RWPE1 (cell line): ENCODE data around the gene SLC22A4.

Source experiments
- CTCF ChIA-PET: fragments of 350-600 bp; sonication (Branson Sonifier 250); formaldehyde crosslinking; extraction: SDS; loops from one replicate; lab custom pipeline; 2021; lab: Yijun Ruan, JAX
- POLR2A ChIA-PET: fragments of 400-600 bp; formaldehyde crosslinking; extraction: SDS; loops from one replicate; lab custom pipeline; 2020; ENCODE audit warnings: antibody characterized with exemption; ENCODE audit not compliant: low non-redundant PET; lab: Yijun Ruan, JAX
- DNase-seq: peaks from one replicate; pipeline ENCODE4 v3.0.0; 2012; ENCODE audit warnings: low spot score
- H3K27ac ChIP-seq: fragments of 450-650 bp; 2 replicates; pipeline ENCODE4 v1.5.1; 2017
- CTCF ChIP-seq: fragments of 450-650 bp; conservative IDR thresholded peaks from 2 replicates; pipeline ENCODE4 v1.5.1; 2017; ENCODE audit warnings: low read depth, mild to moderate bottlenecking

SLC22A4 gene

GRCh38 chr5:132261881-132262845, 32.0 kb upstream of the SLC22A4 start:
- POLR2A ChIA-PET, result interaction anchor here (1.0 kb wide), 1 partner anchor 32 kb away, joined by 3 read pairs; the partner anchor contains the start of gene SLC22A4
- no peak for TF ChIP-seq CTCF
- CTCF ChIA-PET, result interaction anchor here (0.5 to 1.1 kb wide), 7 partner anchors 10 to 292 kb away, joined by 3 to 6 read pairs (median 5); no protein-coding TSS in a partner anchor
- H3K27ac ChIP-seq, result peak overlapping the region; percentile 98
- no peak for DNase-seq

- POLR2A ChIA-PET, result interaction anchor here (0.6 to 1.0 kb wide), 2 partner anchors 31 to 37 kb away, joined by 3 read pairs; partner anchors contain the start of gene SLC22A4
- CTCF ChIA-PET, result interaction anchor here (0.6 to 2.8 kb wide), 6 partner anchors 10 to 124 kb away, joined by 3 to 15 read pairs (median 4); partner anchors contain the start of gene P4HA2
Measured at GRCh38 chr5:132262882-132263547, 31.2 kb upstream of the SLC22A4 start.

GRCh38 chr5:132263548-132264261, 30.5 kb upstream of the SLC22A4 start:
- H3K27ac ChIP-seq, result peak overlapping the region; percentile 98
- ChIA-PET CTCF (interaction anchor here (0.8 to 2.8 kb wide), 3 partner anchors 25 to 74 kb away, joined by 3 to 15 read pairs (median 4); partner anchors contain the start of gene P4HA2), POLR2A (interaction anchor here (0.6 kb wide), 1 partner anchor 38 kb away, joined by 3 read pairs; no protein-coding TSS in a partner anchor)
- DNase-seq, result peak; percentile 70
- TF ChIP-seq CTCF, result no peak

More at GRCh38 chr5:132262882-132263547, 31.2 kb upstream of the SLC22A4 start:
- H3K27ac ChIP-seq, result peak overlapping the region; percentile 98
- no peak for TF ChIP-seq CTCF
- DNase-seq, result no peak

GRCh38 chr5:132264546-132265335, 29.5 kb upstream of the SLC22A4 start:
- CTCF ChIA-PET, result interaction anchor here (2.8 kb wide), 1 partner anchor 26 kb away, joined by 15 read pairs; no protein-coding TSS in a partner anchor
- H3K27ac ChIP-seq, result peak overlapping the region; percentile 98
- POLR2A ChIA-PET, result no interaction called here
- TF ChIP-seq CTCF, result no peak
- DNase-seq, result no peak

- H3K27ac ChIP-seq, result peak overlapping the region; percentile 98
- POLR2A ChIA-PET, result interaction anchor here (0.6 kb wide), 1 partner anchor 75 kb away, joined by 8 read pairs; no protein-coding TSS in a partner anchor
- no peak for TF ChIP-seq CTCF
- CTCF ChIA-PET, result interaction anchor here (0.6 to 2.8 kb wide), 3 partner anchors 27 to 444 kb away, joined by 3 to 15 read pairs (median 4); no protein-coding TSS in a partner anchor
- peak; percentile 96 for DNase-seq
Measured at GRCh38 chr5:132265336-132266030, 28.7 kb upstream of the SLC22A4 start.
